ENCODE results near the gene TMEM156.

The TMEM156 gene

GRCh38 chr4:38958453-38959190 is 73.6 kb downstream of the TMEM156 start:
- TF ChIP-seq CTCF (IDR thresholded peaks at IDR 0.05; ENCODE audit: low read depth, low read length, missing control alignments) = no peak
- H3K4me3 ChIP-seq (ENCODE audit: low read depth, low read length) = no peak overlapping the region
- DNase-seq (ENCODE audit: low read depth) = no peak

GRCh38 chr4:38957893-38958292 is 74.3 kb downstream of the TMEM156 start:
- H3K4me3 ChIP-seq (ENCODE audit: low read depth, low read length) = no peak overlapping the region
- no peak for DNase-seq (ENCODE audit: low read depth)
- no peak for TF ChIP-seq CTCF (IDR thresholded peaks at IDR 0.05; ENCODE audit: low read depth, low read length, missing control alignments)

GRCh38 chr4:38957261-38957815 is 74.9 kb downstream of the TMEM156 start:
- no peak overlapping the region for H3K4me3 ChIP-seq (ENCODE audit: low read depth, low read length)
- no peak for DNase-seq (ENCODE audit: low read depth)
- no peak for TF ChIP-seq CTCF (IDR thresholded peaks at IDR 0.05; ENCODE audit: low read depth, low read length, missing control alignments)

- no peak overlapping the region for H3K4me3 ChIP-seq (ENCODE audit: low read depth, low read length)
- DNase-seq (ENCODE audit: low read depth) = no peak
- TF ChIP-seq CTCF (IDR thresholded peaks at IDR 0.05; ENCODE audit: low read depth, low read length, missing control alignments) = no peak
Observed at GRCh38 chr4:38955957-38956356, 76.3 kb downstream of the TMEM156 start.

- DNase-seq (ENCODE audit: low read depth) = no peak
- TF ChIP-seq CTCF (IDR thresholded peaks at IDR 0.05; ENCODE audit: low read depth, low read length, missing control alignments) = no peak
- H3K4me3 ChIP-seq (ENCODE audit: low read depth, low read length) = no peak overlapping the region
Observed at GRCh38 chr4:38954727-38955126, 77.5 kb downstream of the TMEM156 start.

GRCh38 chr4:38952017-38952416 is 80.2 kb downstream of the TMEM156 start:
- no peak for DNase-seq (ENCODE audit: low read depth)
- TF ChIP-seq CTCF (IDR thresholded peaks at IDR 0.05; ENCODE audit: low read depth, low read length, missing control alignments) = no peak
- H3K4me3 ChIP-seq (ENCODE audit: low read depth, low read length) = no peak overlapping the region

- H3K4me3 ChIP-seq (ENCODE audit: low read depth, low read length) = no peak overlapping the region
- no peak for TF ChIP-seq CTCF (IDR thresholded peaks at IDR 0.05; ENCODE audit: low read depth, low read length, missing control alignments)
- no peak for DNase-seq (ENCODE audit: low read depth)
Observed at GRCh38 chr4:38951598-38951997, 80.6 kb downstream of the TMEM156 start.

All from GM12864 (cell line).